ENCODE measurements around the gene NET1.

- TF ChIP-seq POLR2A (IDR thresholded peaks at IDR 0.05; ENCODE audit: low read length) (no peak), JUN (IDR thresholded peaks at IDR 0.05) (no peak), BHLHE40 (IDR thresholded peaks at IDR 0.05; ENCODE audit: low read depth, low read length) (no peak), CTCF (IDR thresholded peaks at IDR 0.05) (no peak), CBX8 (IDR thresholded peaks at IDR 0.05) (no peak), RARB (CRISPR knock-in tag; IDR thresholded peaks at IDR 0.05) (no peak), CHD2 (IDR thresholded peaks at IDR 0.05; ENCODE audit: low read length, partially characterized antibody) (no peak), HMGXB4 (CRISPR knock-in tag; IDR thresholded peaks at IDR 0.05; ENCODE audit: borderline replicate concordance) (no peak), RAD21 (conservative IDR thresholded peaks at IDR 0.05 in 1 of 2, IDR thresholded peaks at IDR 0.05 in 1 of 2) (no peak), MAFK (IDR thresholded peaks at IDR 0.05; ENCODE audit: partially characterized antibody) (no peak), HES2 (IDR thresholded peaks at IDR 0.05) (no peak), USF2 (IDR thresholded peaks at IDR 0.05) (no peak), SMC3 (IDR thresholded peaks at IDR 0.05) (no peak), FOXS1 (CRISPR knock-in tag; IDR thresholded peaks at IDR 0.05) (no peak)
Observed at GRCh38 chr10:5502061-5502521, 89.7 kb downstream of the NET1 start.
